Kidney (tissue), 14 donors: ENCODE data around the gene WIPF1. TPM values are rescaled to one million over a fixed set of nuclear protein-coding genes. Genes with fewer than 3 reads are reported as not detected.

Source experiments
- DNase-seq, 5 donors: peaks; one replicate each; pipeline ENCODE4 v3.0.0-alpha.2; 2013 to 2020
- FAIRE-seq: peaks from 2 replicates; lab custom pipeline; 2012; peaks lifted over from hg19 to GRCh38; lab: Jason Lieb, UNC
- H3K27ac ChIP-seq, 2 donors: one replicate each; pipeline ENCODE4 v1.7.0; 2013; ENCODE audit warnings: low read depth in 2 of 2, low read length in 2 of 2, inconsistent platforms in 1 of 2
- H3K27me3 ChIP-seq: one replicate; pipeline ENCODE4 v1.7.1; 2013; ENCODE audit warnings: low read length, inconsistent platforms; ENCODE audit not compliant: control insufficient read depth, insufficient read depth
- H3K36me3 ChIP-seq, 3 donors: one replicate each; pipeline versions ENCODE4 v1.7.0 to v1.7.1; 2013; ENCODE audit warnings: low read length in 3 of 3, control low read depth in 1 of 3, inconsistent platforms in 1 of 3; ENCODE audit not compliant: insufficient read depth in 3 of 3, control insufficient read depth in 2 of 3
- H3K4me1 ChIP-seq, 3 donors: one replicate each; pipeline versions ENCODE4 v1.7.0 to v1.7.1; 2013; ENCODE audit warnings: low read length in 3 of 3, inconsistent platforms in 1 of 3, low read depth in 1 of 3; ENCODE audit not compliant: control insufficient read depth in 2 of 3, insufficient read depth in 2 of 3
- H3K4me3 ChIP-seq, 3 donors: one replicate each; pipeline versions ENCODE4 v1.7.0 to v1.8.1; 2013; ENCODE audit warnings: low read length in 3 of 3, control low read depth in 1 of 3, inconsistent platforms in 1 of 3
- H3K9ac ChIP-seq, 3 donors: one replicate each; pipeline versions ENCODE4 v1.7.0 to v1.7.1; 2013; ENCODE audit warnings: low read length in 3 of 3, control low read depth in 1 of 3, inconsistent platforms in 1 of 3
- H3K9me3 ChIP-seq, 3 donors: one replicate each; pipeline versions ENCODE4 v1.7.0 to v1.7.1; 2013; ENCODE audit warnings: low read length in 3 of 3, control low read depth in 1 of 3, inconsistent platforms in 1 of 3; ENCODE audit not compliant: control insufficient read depth in 2 of 3, insufficient read depth in 1 of 3
- intact Hi-C: fragments of 100-400 bp; cut with DNase I; formaldehyde crosslinking; loops from one replicate; pipeline ENCODE4 v1.11.1; 2022
- polyA plus RNA-seq: library from polyadenylated mRNA; stranded (reverse); fragments of 350-450 nt; fragmentation: Illumina TruSeq; extraction: RNeasy Lipid Tissue Mini Kit (QIAGEN cat#74804); gene quantifications from one replicate; pipeline ENCODE4 v1.2.3, GENCODE V29; 2014; ENCODE audit warnings: low read depth, low replicate concordance; ENCODE audit not compliant: insufficient read depth
- total RNA-seq: library from RNA; stranded (reverse); fragmentation: NEBNext Ultra II Directional; extraction: Animal tissue kit (Norgen Biotek cat#: 25700); gene quantifications from one replicate; pipeline ENCODE4 v1.2.1, GENCODE V29; 2021
- TF ChIP-seq, protein P1 (sequence below): IDR thresholded peaks from 3 replicates; pipeline ENCODE4 v1.5.1; 2012; ENCODE audit warnings: mild to moderate bottlenecking, moderate library complexity, borderline replicate concordance; ENCODE audit not compliant: insufficient read depth; ENCODE audit errors: extremely low read depth
- donor health status: control.
- donor health status: control.
- donor health status: control.
- donor health status: control.
- donor health status: control.
- donor health status: DM: yes; HTN: yes; CAD: no.
- donor health status: Normal renal cell carcinoma (clear cell type).

Gene WIPF1
- total and polyA plus RNA-seq, 2 donors from 2014 or later: 11.7 to 55.0 TPM

- Histone ChIP-seq H3K4me1 (peaks cover 0 to 3% (median 0%) of the 10 kb centered on the region in 3 donors), H3K27ac (no peak overlapping the region), H3K27me3 (no peaks in the 10 kb centered on the region), H3K9ac (no peak overlapping the region), H3K36me3 (no peaks in the 10 kb centered on the region), H3K9me3 (no peaks in the 10 kb centered on the region), H3K4me3 (peak overlapping the region in 2 of 3 donors; percentile 3 to 24)
- TF ChIP-seq, protein P1, sequence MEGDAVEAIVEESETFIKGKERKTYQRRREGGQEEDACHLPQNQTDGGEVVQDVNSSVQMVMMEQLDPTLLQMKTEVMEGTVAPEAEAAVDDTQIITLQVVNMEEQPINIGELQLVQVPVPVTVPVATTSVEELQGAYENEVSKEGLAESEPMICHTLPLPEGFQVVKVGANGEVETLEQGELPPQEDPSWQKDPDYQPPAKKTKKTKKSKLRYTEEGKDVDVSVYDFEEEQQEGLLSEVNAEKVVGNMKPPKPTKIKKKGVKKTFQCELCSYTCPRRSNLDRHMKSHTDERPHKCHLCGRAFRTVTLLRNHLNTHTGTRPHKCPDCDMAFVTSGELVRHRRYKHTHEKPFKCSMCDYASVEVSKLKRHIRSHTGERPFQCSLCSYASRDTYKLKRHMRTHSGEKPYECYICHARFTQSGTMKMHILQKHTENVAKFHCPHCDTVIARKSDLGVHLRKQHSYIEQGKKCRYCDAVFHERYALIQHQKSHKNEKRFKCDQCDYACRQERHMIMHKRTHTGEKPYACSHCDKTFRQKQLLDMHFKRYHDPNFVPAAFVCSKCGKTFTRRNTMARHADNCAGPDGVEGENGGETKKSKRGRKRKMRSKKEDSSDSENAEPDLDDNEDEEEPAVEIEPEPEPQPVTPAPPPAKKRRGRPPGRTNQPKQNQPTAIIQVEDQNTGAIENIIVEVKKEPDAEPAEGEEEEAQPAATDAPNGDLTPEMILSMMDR: no peak
- intact Hi-C loops: no loop called here
- DNase-seq (peak in 3 of 5 donors; percentile 54 to 87 (median 87)), FAIRE-seq (no peak)
Observed at GRCh38 chr2:174593574-174594203, 3.9 kb downstream of the WIPF1 start.

GRCh38 chr2:174593041-174593440, 4.6 kb downstream of the WIPF1 start:
- Histone ChIP-seq H3K27me3 (no peaks in the 10 kb centered on the region), H3K27ac (no peak overlapping the region), H3K36me3 (no peaks in the 10 kb centered on the region), H3K4me3 (no peak overlapping the region), H3K9me3 (no peaks in the 10 kb centered on the region), H3K9ac (no peak overlapping the region), H3K4me1 (peaks cover 0 to 8% (median 0%) of the 10 kb centered on the region in 3 donors)
- no peak for DNase-seq
- FAIRE-seq: no peak
- TF ChIP-seq, protein P1: no peak
- intact Hi-C loops: no loop called here

GRCh38 chr2:174591740-174592139, 5.9 kb downstream of the WIPF1 start:
- DNase-seq (no peak), FAIRE-seq (no peak)
- TF ChIP-seq, protein P1: no peak
- Histone ChIP-seq H3K27ac (no peak overlapping the region), H3K27me3 (no peaks in the 10 kb centered on the region), H3K9ac (no peak overlapping the region), H3K36me3 (no peaks in the 10 kb centered on the region), H3K4me3 (no peak overlapping the region), H3K9me3 (no peaks in the 10 kb centered on the region), H3K4me1 (peaks cover 0 to 14% (median 2%) of the 10 kb centered on the region in 3 donors)
- intact Hi-C loops: no loop called here
